Aorta (tissue), 5 donors: ENCODE data around the gene MINDY4. TPM values are rescaled to one million over a fixed set of nuclear protein-coding genes. Genes with fewer than 3 reads are reported as not detected.

Experiments
- ATAC-seq: fragments of 200-7000 bp; cut with Tn5 transposase; one replicate; pipeline ENCODE4 v1.9.1; 2022; ENCODE audit warnings: moderate library complexity; ENCODE audit not compliant: low FRiP score
- DNase-seq, 2 donors: peaks; one replicate each; pipeline ENCODE4 v3.0.0-alpha.2; 2020
- H3K27ac ChIP-seq, 2 donors: one replicate each; pipeline ENCODE4 v1.5.1; 2013; ENCODE audit warnings: low read length in 2 of 2, mild to moderate bottlenecking in 2 of 2, moderate library complexity in 2 of 2, control low read depth in 1 of 2, inconsistent platforms in 1 of 2, low read depth in 1 of 2
- H3K27me3 ChIP-seq, 2 donors: one replicate each; pipeline ENCODE4 v1.6.1; 2013; ENCODE audit warnings: control low read depth in 1 of 2, low read length in 1 of 2, mild to moderate bottlenecking in 1 of 2, moderate library complexity in 1 of 2; ENCODE audit not compliant: insufficient read depth in 2 of 2, control insufficient read depth in 1 of 2
- H3K36me3 ChIP-seq, 2 donors: one replicate each; pipeline ENCODE4 v1.6.1; 2013; ENCODE audit warnings: control low read depth in 1 of 2, low read length in 1 of 2, mild to moderate bottlenecking in 1 of 2; ENCODE audit not compliant: insufficient read depth in 2 of 2, control insufficient read depth in 1 of 2
- H3K4me1 ChIP-seq, 2 donors: one replicate each; pipeline ENCODE4 v1.6.1; 2013; ENCODE audit warnings: low read length in 2 of 2, control low read depth in 1 of 2, mild to moderate bottlenecking in 1 of 2, moderate library complexity in 1 of 2; ENCODE audit not compliant: insufficient read depth in 2 of 2, control insufficient read depth in 1 of 2
- H3K4me3 ChIP-seq, 2 donors: one replicate each; pipeline ENCODE4 v1.5.1; 2013; ENCODE audit warnings: low read length in 2 of 2, control low read depth in 1 of 2, mild to moderate bottlenecking in 1 of 2
- H3K9me3 ChIP-seq: one replicate; pipeline ENCODE4 v1.6.1; 2013; ENCODE audit warnings: mild to moderate bottlenecking, low read length; ENCODE audit not compliant: control insufficient read depth
- WGBS, 2 donors: extraction: QIAGEN DNeasy Blood & Tissue Kit; methylation state at CpG; one replicate each; pipeline ENCODE4 v1.1.7; 2013; 5-methylcytosine and 5-hydroxymethylcytosine counted together
- intact Hi-C, 2 donors: fragments of 100-400 bp; cut with DNase I; formaldehyde crosslinking; loops; one replicate each; pipeline versions ENCODE4 v1.14.2 to v1.15.0; 2022
- polyA plus RNA-seq, 2 donors: library from polyadenylated mRNA; stranded (reverse); fragments of 200-250 nt; gene quantifications; one replicate each; pipeline ENCODE4 v1.2.3, GENCODE V29; 2013
- total RNA-seq, 2 donors: library from RNA; stranded (reverse); fragmentation: NEBNext Ultra II Directional; extraction: Animal tissue kit (Norgen Biotek cat#: 25700); gene quantifications; one replicate each; pipeline ENCODE4 v1.2.1, GENCODE V29; 2021
- donor health status: healthy with polysubstance abuse.
- donor health status: Bipolar disorder and iron deficiency.
- donor health status: DM: no; HTN: no; CAD: no.
- donor health status: DM: no; HTN: no; CAD: no.
- donor health status: DM: yes; HTN: yes; CAD: no.

MINDY4 gene
- total and polyA plus RNA-seq, 4 donors = 3.1 to 26.1 (median 21.2) TPM

DNA sequence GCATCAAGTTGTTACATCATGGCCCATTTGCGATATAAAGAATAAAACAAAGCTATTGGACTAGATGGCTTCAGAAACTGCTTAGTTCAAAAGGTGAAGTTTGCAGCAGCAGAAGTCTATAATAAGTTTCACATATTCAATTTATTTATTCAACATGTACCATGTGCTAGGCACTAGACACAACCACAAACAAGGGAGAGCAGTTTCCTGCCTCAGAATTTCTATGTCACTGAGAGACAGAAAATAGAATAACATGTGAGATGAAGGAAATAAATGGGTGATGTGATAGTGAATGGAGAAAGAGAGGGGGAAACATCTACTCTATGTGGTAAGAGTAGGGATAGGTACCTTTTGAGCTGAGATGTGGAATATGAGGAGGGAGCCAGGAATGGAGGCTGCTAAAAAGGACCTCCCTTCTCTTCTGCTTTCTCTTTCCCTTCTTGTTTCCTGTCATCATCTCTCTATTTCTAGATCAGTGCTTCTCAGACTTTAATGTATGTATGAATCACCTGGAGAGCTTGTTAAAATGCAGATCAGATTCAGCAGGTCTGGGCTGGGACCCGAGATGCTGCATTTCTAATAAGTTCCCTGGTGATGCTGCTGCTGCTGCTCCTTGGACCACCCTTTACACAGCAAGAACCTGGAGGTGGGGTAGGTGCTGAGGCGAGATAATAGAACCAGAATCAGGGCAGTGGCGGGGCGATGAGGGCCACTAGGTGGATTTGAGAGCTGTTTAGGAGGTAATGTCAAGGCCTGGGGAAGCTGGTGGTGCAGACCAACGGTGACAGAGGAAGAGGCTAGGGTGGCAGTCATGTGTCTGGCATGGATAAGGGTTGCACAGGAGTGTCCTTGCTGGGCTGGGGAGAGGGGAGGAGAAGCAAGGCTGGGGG lies 32.9 kb upstream of the MINDY4 start:
- Histone ChIP-seq H3K36me3 (no peaks in the 10 kb centered on the region), H3K27ac (no peak overlapping the region), H3K4me1 (no peaks in the 10 kb centered on the region), H3K4me3 (no peak overlapping the region), H3K9me3 (no peaks in the 10 kb centered on the region), H3K27me3 (no peaks in the 10 kb centered on the region)
- intact Hi-C loops = loop anchor here in 1 of 2 donors (10.0 kb wide), 1 partner anchor 93 kb away; no protein-coding TSS in a partner anchor
- DNase-seq (peak in 1 of 2 donors; percentile 40), ATAC-seq (no peak)
- WGBS, 2 donors = 90 to 94% methylated on average over 6 of the region's 6 CpGs

DNA sequence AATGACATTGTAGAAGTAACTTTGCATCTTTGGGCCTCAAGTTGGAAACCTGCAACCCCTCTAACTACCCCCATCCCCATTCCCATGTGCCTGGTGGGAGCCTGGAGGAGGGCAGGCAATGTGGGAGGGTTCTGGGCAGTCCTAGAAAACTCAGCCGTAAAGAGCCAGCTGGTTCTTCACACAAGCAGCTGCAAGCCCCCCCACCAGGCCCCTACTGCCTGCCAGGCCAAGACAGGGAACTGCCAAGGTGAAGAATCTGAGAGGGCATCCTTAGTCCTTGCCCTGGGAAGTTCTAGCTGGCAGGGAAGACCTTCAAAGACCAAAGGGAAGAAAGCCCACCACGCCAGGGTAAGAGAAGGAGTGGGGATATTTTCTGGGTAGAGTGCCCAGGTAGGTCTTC lies 31.5 kb upstream of the MINDY4 start:
- DNase-seq (peak in 1 of 2 donors; percentile 19), ATAC-seq (no peak)
- intact Hi-C loops = loop anchor here in 1 of 2 donors (5.0 to 10.0 kb wide), 3 partner anchors 95 to 385 kb away; no protein-coding TSS in a partner anchor
- 93 to 97% methylated on average over 2 of the region's 2 CpGs for whole genome bisulfite sequencing, 2 donors
- no peak overlapping the region for H3K27ac ChIP-seq
- no peaks in the 10 kb centered on the region for H3K9me3 ChIP-seq
- no peaks in the 10 kb centered on the region for H3K4me1 ChIP-seq
- H3K4me3 ChIP-seq = no peak overlapping the region
- no peaks in the 10 kb centered on the region for H3K36me3 ChIP-seq
- no peaks in the 10 kb centered on the region for H3K27me3 ChIP-seq

DNA sequence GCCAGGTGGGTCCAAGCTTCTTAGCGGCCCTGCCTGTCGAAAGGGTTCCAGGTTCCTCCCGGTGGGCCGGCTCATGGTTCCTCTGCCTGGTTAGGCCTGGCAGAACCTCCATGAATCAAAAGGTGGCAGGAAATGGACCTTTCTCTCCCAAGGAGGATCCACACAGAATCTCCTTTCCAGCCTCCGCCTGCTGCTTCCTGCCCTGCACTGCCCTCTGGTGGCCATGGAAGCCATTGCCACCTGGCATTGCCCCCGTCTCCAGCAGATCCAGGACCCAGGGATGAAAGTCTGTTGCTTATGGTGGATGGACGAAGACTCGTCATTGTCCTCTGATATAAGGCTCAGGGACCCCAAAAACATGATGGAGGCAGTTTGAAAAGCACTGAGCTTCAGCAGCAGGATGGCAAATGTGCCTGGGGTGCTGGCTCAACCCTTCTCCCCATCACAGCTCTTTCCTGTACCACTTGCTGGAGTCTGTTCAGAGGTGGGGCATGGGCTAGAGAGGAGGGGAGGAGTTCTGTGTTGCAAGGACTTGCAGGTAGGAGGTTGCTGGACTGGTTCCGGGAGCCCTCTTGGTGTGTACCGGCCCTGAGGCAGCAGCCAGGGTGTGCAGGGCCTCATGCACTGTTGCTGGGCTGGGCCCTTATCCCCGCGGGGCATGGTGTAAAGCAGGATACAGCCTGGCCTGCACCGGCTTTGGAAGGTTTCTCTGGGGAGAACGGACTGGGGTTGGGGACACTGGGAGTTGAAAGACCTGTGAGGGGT lies 30.6 kb upstream of the MINDY4 start:
- Histone ChIP-seq H3K4me3 (no peak overlapping the region), H3K27me3 (no peaks in the 10 kb centered on the region), H3K4me1 (no peaks in the 10 kb centered on the region), H3K36me3 (no peaks in the 10 kb centered on the region), H3K9me3 (no peaks in the 10 kb centered on the region), H3K27ac (no peak overlapping the region)
- DNase-seq = peak; percentile 78 to 92
- intact Hi-C loops = loop anchor here in 1 of 2 donors (5.0 to 10.0 kb wide), 2 partner anchors 237 to 384 kb away; no protein-coding TSS in a partner anchor
- WGBS, 2 donors = 35 to 39% methylated on average over 14 of the region's 14 CpGs
- peak; percentile 79 for ATAC-seq

DNA sequence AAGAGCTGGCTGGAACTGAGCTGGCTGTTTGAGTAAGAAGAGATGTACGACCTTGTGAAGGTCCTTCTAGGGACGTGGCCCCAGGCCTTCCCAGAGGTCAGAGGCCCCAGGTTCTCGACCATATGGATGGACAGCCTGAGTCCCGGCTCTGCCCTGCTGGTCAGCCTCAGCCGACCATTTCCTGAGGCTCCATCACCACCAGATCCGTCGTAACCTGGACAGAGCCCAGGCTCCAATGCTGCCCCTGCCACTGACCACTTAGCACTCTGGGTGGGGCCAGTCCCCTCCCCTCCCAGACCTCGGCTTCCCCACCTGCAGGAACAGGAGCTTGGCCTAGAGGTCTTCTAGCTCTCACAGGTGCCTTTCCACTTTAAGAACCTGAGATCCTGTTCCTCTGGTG lies 29.9 kb upstream of the MINDY4 start:
- 89 to 92% methylated on average over 8 of the region's 8 CpGs for WGBS, 2 donors
- Histone ChIP-seq H3K27me3 (no peaks in the 10 kb centered on the region), H3K4me3 (no peak overlapping the region), H3K27ac (no peak overlapping the region), H3K4me1 (no peaks in the 10 kb centered on the region), H3K36me3 (no peaks in the 10 kb centered on the region), H3K9me3 (no peaks in the 10 kb centered on the region)
- ATAC-seq = no peak
- DNase-seq = peak in 1 of 2 donors; percentile 63
- intact Hi-C loops = loop anchor here in 1 of 2 donors (5.0 to 10.0 kb wide), 2 partner anchors 236 to 384 kb away; no protein-coding TSS in a partner anchor

DNA sequence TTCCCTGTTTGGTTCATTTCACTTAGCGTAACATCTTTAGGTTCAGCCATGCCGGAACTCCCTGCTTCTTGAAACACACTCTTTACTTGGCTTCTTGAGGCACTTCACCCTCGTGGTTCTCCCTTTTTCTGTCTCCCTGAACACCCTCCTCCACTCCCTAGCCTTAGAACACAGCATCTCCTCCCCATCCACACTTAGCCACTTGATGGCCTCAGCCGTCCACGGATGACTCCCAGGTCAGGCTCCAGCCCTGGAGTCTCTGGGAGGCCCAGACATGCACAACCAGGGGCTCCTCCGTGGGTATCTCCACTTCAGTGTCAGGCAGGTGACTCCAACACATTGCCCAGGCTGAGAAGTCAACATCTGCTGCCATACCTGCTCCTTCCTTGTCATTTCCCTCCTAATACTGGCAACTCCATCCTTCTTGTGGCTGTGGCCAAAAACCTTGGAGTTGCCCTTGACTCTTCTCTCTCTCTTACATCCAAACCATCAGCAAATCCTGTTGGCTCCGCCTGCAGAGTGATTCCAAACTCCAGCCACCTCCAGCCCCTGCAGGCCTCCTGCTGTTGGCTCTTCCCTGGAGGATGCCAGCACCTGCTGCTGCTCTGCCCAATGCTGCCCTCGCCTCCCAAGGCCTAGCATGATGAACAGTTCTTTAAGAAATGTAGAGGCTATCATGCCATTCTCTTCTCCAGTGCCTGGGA lies 27.7 kb upstream of the MINDY4 start:
- DNase-seq (no peak), ATAC-seq (peak; percentile 53)
- no peak overlapping the region for H3K4me3 ChIP-seq
- no peaks in the 10 kb centered on the region for H3K9me3 ChIP-seq
- no peaks in the 10 kb centered on the region for H3K27me3 ChIP-seq
- intact Hi-C loops = loop anchor here in 1 of 2 donors (5.0 to 10.0 kb wide), 2 partner anchors 234 to 381 kb away; no protein-coding TSS in a partner anchor
- H3K27ac ChIP-seq = no peak overlapping the region
- no peaks in the 10 kb centered on the region for H3K36me3 ChIP-seq
- no peaks in the 10 kb centered on the region for H3K4me1 ChIP-seq
- WGBS, 2 donors = 79% methylated on average over 8 of the region's 8 CpGs

DNA sequence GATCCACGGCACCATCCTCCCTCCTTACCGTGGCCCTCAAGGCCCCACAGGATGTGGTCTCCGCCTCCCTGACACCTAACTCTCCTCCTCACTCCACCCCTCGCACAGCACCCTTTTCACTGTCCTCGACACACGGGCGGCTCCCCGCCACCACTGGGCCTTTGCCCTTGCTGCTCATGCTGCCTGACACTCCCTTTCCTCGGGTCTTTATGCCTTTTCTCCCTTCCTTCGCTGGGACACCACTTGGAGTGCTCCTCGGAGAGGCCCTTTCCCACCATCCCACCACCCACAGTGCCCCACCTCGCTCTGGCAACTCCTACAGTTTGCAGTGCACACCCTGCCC lies 27.2 kb upstream of the MINDY4 start:
- no peak overlapping the region for H3K4me3 ChIP-seq
- intact Hi-C loops = loop anchor here in 1 of 2 donors (5.0 to 10.0 kb wide), 2 partner anchors 233 to 381 kb away; no protein-coding TSS in a partner anchor
- no peak overlapping the region for H3K27ac ChIP-seq
- ATAC-seq = no peak
- H3K27me3 ChIP-seq = no peaks in the 10 kb centered on the region
- H3K4me1 ChIP-seq = no peaks in the 10 kb centered on the region
- no peak for DNase-seq
- H3K36me3 ChIP-seq = no peaks in the 10 kb centered on the region
- 94 to 96% methylated on average over 12 of the region's 12 CpGs for WGBS, 2 donors
- no peaks in the 10 kb centered on the region for H3K9me3 ChIP-seq

DNA sequence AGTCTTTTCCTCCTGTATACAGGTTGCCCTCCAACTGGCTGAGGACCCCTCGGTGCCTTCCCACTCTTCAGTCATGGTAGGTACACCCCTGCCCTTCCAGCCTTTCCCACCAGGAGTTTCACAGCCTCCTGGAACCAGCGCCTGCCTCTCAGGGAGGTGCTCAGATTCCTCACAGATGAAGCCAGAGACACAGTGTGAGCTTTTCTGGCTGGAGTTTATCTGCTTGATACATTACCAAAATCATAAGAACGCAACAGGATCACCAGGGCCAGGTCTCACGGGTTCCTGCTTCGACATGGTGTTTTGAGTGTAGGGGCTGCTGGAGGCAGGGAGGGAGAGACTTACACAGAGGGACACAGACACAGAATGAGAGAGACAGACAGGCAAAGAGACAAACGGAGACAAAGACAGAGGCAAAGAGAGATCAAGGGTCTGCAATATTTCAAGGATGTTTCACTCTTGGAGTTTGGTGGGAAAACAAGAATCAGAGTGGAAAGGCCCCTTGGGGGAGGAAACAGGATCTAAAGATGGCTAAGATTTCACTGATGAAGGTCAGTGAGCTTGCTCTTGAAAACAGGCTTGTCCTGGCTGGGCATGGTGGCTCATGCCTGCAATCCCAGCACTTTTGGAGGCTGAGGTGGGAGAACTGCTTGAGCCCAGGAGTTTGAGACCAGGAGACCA lies 25.8 kb upstream of the MINDY4 start:
- Histone ChIP-seq H3K27ac (no peak overlapping the region), H3K4me1 (no peaks in the 10 kb centered on the region), H3K9me3 (no peaks in the 10 kb centered on the region), H3K27me3 (no peaks in the 10 kb centered on the region), H3K4me3 (no peak overlapping the region), H3K36me3 (no peaks in the 10 kb centered on the region)
- intact Hi-C loops = loop anchor here in 1 of 2 donors (10.0 kb wide), 1 partner anchor 379 kb away; no protein-coding TSS in a partner anchor
- 25 to 36% methylated on average over 6 of the region's 6 CpGs for WGBS, 2 donors
- no peak for DNase-seq
- peak; percentile 3 for ATAC-seq

DNA sequence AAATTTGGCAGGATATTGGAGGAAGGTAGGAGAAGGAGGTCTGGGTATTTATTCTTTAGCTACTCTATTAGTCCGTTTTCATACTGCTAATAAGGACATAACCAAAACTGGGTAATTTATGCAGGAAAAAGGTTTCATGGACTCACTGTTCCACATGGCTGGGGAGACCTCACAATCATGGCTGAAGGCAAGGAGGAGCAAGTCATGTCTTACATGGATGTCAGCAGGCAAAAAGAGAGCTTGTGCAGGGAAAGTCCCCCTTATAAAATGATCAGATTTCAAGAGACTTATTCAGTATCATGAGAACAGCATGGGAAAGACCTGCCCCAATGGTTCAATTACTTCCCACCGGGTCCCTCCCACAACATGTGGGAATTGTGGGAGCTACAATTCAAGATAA lies 21.2 kb upstream of the MINDY4 start:
- Histone ChIP-seq H3K4me1 (no peaks in the 10 kb centered on the region), H3K4me3 (no peak overlapping the region), H3K36me3 (no peaks in the 10 kb centered on the region), H3K9me3 (no peaks in the 10 kb centered on the region), H3K27ac (peak overlapping the region in 1 of 2 donors; percentile 42), H3K27me3 (no peaks in the 10 kb centered on the region)
- intact Hi-C loops = loop anchor here (5.0 kb wide), 2 partner anchors 37 to 167 kb away; no protein-coding TSS in a partner anchor
- 92 to 98% methylated on average over 2 of the region's 2 CpGs for WGBS, 2 donors
- ATAC-seq (no peak), DNase-seq (no peak)
